ENCODE results near the gene NDUFS2. TPM values are rescaled to one million over a fixed set of nuclear protein-coding genes. Genes with fewer than 3 reads are reported as not detected.

NDUFS2 gene
- total RNA-seq, 1 experiment from 2014 or later, result 123 TPM

DNA sequence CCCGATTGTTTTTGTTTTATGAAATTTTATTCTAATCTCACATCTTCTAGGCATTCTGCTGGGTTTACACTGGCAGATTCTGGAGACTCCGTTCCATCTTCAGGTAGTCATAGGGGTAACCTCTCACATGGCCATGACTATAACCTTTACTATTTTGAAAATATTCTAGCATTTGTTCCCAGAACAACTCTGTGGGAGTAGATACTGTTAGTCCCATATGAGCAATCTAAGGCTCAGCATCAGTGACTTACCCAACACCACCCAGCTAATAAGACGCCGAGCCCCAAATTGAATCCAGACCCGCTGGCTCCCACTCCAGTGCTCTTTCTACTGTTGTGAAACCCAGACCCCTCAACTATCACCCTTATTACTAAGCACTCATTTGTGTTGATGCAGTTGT, 13.1 kb upstream of the NDUFS2 start:
- TF ChIP-seq EZH2 (IDR thresholded peaks at IDR 0.05; ENCODE audit: borderline replicate concordance, low read depth, low read length, poor library complexity, severe bottlenecking), result no peak
- TF ChIP-seq, protein P1, sequence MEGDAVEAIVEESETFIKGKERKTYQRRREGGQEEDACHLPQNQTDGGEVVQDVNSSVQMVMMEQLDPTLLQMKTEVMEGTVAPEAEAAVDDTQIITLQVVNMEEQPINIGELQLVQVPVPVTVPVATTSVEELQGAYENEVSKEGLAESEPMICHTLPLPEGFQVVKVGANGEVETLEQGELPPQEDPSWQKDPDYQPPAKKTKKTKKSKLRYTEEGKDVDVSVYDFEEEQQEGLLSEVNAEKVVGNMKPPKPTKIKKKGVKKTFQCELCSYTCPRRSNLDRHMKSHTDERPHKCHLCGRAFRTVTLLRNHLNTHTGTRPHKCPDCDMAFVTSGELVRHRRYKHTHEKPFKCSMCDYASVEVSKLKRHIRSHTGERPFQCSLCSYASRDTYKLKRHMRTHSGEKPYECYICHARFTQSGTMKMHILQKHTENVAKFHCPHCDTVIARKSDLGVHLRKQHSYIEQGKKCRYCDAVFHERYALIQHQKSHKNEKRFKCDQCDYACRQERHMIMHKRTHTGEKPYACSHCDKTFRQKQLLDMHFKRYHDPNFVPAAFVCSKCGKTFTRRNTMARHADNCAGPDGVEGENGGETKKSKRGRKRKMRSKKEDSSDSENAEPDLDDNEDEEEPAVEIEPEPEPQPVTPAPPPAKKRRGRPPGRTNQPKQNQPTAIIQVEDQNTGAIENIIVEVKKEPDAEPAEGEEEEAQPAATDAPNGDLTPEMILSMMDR (conservative IDR thresholded peaks at IDR 0.05; ENCODE audit: low read depth, low read length), result no peak
- no peak for DNase-seq (ENCODE audit: low spot score)
- H3K9me3 ChIP-seq (ENCODE audit: low read depth, low read length, poor library complexity, severe bottlenecking), result no peaks in the 10 kb centered on the region
- H3K36me3 ChIP-seq (ENCODE audit: insufficient read depth, low read length, poor library complexity, severe bottlenecking), result peaks cover 33% of the 10 kb centered on the region
- POLR2A ChIA-PET (ENCODE audit: low non-redundant PET), result no interaction called here
- BruUV-seq (replicated peaks), result no TSS peak
- H3K4me3 ChIP-seq (ENCODE audit: low read depth, low read length, poor library complexity, severe bottlenecking), result no peak overlapping the region
- CTCF ChIA-PET, result interaction anchor here (1.2 kb wide), 1 partner anchor 102 kb away, joined by 4 read pairs; no protein-coding TSS in a partner anchor
- H3K27me3 ChIP-seq (replicated peaks; ENCODE audit: insufficient read depth, low read depth, low read length, poor library complexity), result no peaks in the 10 kb centered on the region
- peaks cover 18% of the 10 kb centered on the region for H3K4me1 ChIP-seq (ENCODE audit: insufficient read depth, low read length, poor library complexity, severe bottlenecking)
- no peak overlapping the region for H3K27ac ChIP-seq (ENCODE audit: low read depth, low read length, poor library complexity, severe bottlenecking)
- intact Hi-C loops (cut with micrococcal nuclease; ENCODE audit: unreplicated experiment), result no loop called here

DNA sequence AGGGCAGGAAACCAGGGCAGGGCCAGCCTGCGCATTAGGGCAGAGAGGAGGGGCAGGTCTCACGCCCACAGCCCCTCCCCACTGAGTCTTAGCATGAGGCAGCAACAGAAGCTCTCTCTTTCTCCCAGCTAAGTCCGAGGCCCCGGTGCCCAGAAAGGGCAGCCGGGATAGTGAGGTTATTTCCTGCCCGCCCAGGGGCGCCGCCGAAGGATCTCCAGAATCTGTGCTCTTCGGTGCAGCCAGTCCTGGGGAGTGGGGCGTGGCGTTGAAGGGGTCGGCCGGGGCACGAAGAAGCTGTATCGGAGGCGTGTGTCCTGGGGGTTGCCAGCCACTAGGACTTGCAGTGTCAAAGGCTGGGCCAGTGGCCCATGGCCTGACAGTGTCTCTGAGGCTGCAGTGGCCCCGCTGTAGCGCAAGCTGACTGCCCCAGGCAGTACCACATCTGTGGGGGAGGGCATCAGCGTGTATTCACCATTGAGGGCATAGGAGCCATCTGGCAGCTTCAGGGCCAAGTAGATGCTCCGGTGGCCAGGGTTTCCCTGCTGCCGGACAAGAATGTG, 11.1 kb upstream of the NDUFS2 start:
- CTCF ChIA-PET, result no interaction called here
- Histone ChIP-seq H3K27me3 (replicated peaks; ENCODE audit: insufficient read depth, low read depth, low read length, poor library complexity) (no peaks in the 10 kb centered on the region), H3K9me3 (ENCODE audit: low read depth, low read length, poor library complexity, severe bottlenecking) (no peaks in the 10 kb centered on the region), H3K4me1 (ENCODE audit: insufficient read depth, low read length, poor library complexity, severe bottlenecking) (peaks cover 9% of the 10 kb centered on the region), H3K4me3 (ENCODE audit: low read depth, low read length, poor library complexity, severe bottlenecking) (no peak overlapping the region), H3K27ac (ENCODE audit: low read depth, low read length, poor library complexity, severe bottlenecking) (no peak overlapping the region), H3K36me3 (ENCODE audit: insufficient read depth, low read length, poor library complexity, severe bottlenecking) (peaks cover 50% of the 10 kb centered on the region)
- DNase-seq (ENCODE audit: low spot score), result no peak
- no TSS peak for BruUV-seq (replicated peaks)
- TF ChIP-seq EZH2 (IDR thresholded peaks at IDR 0.05; ENCODE audit: borderline replicate concordance, low read depth, low read length, poor library complexity, severe bottlenecking), result no peak
- TF ChIP-seq, protein P1 (conservative IDR thresholded peaks at IDR 0.05; ENCODE audit: low read depth, low read length), result no peak
- POLR2A ChIA-PET (ENCODE audit: low non-redundant PET), result no interaction called here
- intact Hi-C loops (cut with micrococcal nuclease; ENCODE audit: unreplicated experiment), result no loop called here

DNA sequence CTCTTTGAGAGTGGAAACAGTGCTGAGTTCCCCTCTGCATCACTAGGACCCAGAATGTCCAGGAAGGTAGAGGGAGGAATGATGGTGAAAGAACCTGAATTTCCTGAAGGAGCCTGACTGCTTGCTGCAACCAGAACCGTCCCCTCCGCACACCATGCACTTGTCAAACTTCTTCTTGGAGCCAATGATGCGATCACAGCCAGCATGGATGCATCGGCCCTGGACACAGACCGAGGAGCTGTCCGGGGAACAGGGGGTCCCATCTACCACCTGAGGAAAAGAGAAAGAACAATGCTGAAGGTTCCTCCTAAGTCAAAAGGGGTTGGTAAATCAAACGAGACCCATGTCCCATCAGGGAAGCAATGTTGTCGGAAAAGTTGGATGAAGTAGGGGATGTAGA, 10.2 kb upstream of the NDUFS2 start:
- DNase-seq (ENCODE audit: low spot score), result no peak
- no TSS peak for BruUV-seq (replicated peaks)
- H3K36me3 ChIP-seq (ENCODE audit: insufficient read depth, low read length, poor library complexity, severe bottlenecking), result peaks cover 53% of the 10 kb centered on the region
- POLR2A ChIA-PET (ENCODE audit: low non-redundant PET), result no interaction called here
- CTCF ChIA-PET, result interaction anchor here (0.5 kb wide), 1 partner anchor 25 kb away, joined by 8 read pairs; no protein-coding TSS in a partner anchor
- H3K9me3 ChIP-seq (ENCODE audit: low read depth, low read length, poor library complexity, severe bottlenecking), result no peaks in the 10 kb centered on the region
- no peak overlapping the region for H3K27ac ChIP-seq (ENCODE audit: low read depth, low read length, poor library complexity, severe bottlenecking)
- no peak overlapping the region for H3K4me3 ChIP-seq (ENCODE audit: low read depth, low read length, poor library complexity, severe bottlenecking)
- H3K4me1 ChIP-seq (ENCODE audit: insufficient read depth, low read length, poor library complexity, severe bottlenecking), result peaks cover 15% of the 10 kb centered on the region
- intact Hi-C loops (cut with micrococcal nuclease; ENCODE audit: unreplicated experiment), result loop anchor here (1.0 kb wide), 1 partner anchor 33 kb away; no protein-coding TSS in a partner anchor
- TF ChIP-seq, protein P1 (conservative IDR thresholded peaks at IDR 0.05; ENCODE audit: low read depth, low read length), result no peak
- no peak for TF ChIP-seq EZH2 (IDR thresholded peaks at IDR 0.05; ENCODE audit: borderline replicate concordance, low read depth, low read length, poor library complexity, severe bottlenecking)
- no peaks in the 10 kb centered on the region for H3K27me3 ChIP-seq (replicated peaks; ENCODE audit: insufficient read depth, low read depth, low read length, poor library complexity)

Data from A673 (cell line).